GM11168 (cell line): ENCODE data around the gene SLC49A4.

ENCODE experiments used
- in situ Hi-C: fragments of 300-500 bp; cut with MboI; formaldehyde crosslinking; loops from one replicate; pipeline ENCODE4 v1.12.0; 2022; ENCODE audit warnings: low sequenced_read_pairs; ENCODE audit not compliant: unreplicated experiment

Gene SLC49A4

DNA sequence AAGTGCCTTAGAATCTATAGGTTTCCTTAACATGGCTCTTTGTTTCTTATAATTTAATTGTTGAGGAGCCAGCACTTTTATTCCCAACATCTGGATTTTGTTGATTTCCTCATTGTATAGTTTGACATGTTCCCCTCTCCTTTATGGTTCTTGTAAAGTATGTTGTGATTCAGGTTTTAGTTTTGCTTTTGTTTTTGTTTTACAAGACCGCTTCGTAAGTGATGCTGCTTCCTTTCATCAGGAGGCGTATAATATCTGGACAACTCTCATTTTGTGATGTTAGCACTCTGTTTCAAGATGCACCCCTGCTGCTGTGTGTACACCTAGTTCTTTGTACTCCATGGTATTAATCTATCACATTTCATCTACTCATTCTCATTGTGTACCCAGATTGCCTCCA is 48.7 kb downstream of the SLC49A4 start:
- in situ Hi-C loops = no loop called here

DNA sequence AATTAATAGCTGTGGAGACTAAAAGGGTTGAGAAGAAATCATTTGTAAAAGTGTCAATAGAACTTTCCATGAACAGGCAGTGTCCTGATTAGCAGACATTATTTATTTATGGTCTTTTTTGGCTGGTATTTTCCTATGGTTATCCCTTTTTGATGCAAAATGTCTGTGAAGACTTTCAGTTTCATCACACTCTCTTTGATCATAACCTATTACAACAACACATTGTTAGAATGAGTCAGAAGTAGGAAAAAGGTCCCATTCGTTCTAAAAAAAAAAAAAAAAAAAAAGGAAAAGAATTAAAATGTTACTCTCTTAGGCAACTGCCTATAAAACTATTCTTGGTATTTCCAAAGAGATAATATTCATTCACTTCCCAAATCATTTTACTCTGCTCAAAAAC is 62.1 kb downstream of the SLC49A4 start:
- in situ Hi-C loops = no loop called here

DNA sequence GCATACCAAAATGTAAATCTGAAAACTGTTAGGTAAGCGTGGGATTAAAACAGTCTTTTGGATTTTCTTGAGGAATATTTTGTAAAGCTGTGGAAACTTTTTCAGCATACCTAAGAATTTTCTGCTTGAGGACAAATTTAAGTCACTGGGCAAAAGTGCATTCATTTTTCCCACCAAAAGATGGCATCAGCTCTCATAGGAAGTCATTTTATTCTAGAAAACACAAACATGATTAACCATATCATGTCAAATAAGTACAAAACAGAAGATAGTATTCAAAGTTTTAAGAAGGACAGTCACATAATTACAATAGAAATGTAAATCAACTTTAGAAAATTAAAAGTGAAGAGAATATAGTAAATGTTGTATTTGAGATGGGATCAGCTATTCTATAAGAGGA is 63.5 kb downstream of the SLC49A4 start:
- in situ Hi-C loops = no loop called here

DNA sequence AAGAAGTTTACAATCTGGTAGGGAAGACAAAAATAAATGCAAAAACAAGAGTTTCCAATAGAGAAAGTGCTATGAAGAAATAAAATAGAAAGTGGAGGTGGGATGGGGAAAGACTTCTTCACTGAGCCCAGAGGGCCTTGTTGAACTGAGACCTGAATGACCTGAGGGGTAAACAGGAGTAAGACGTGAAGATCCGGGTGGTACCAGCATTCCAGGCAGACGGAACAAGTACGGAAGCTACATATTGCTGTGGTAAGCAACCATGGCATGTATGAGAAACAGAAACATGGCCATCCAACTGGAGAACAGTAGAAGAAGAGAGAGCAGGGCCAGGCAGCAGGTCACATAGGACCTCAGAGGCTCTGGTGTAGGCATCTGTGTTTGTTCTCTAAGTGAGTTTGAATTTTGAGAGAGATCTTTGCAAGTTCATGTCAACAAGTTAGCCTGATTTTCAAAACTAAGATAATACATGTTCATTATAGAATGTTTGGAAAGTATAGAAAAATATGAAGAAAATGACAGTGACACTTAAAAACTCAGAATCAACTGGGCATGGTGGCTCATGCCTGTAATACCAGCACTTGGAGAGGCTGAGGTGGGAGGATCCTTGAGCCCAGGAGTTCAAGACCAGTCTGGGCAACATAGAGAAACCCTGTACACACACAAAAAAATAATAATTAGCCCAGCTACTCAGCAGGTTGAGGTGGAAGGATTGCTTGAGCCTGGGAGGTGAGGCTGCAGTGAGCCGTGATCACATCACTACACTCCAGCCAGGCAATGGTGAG is 64.3 kb downstream of the SLC49A4 start:
- in situ Hi-C loops = no loop called here

DNA sequence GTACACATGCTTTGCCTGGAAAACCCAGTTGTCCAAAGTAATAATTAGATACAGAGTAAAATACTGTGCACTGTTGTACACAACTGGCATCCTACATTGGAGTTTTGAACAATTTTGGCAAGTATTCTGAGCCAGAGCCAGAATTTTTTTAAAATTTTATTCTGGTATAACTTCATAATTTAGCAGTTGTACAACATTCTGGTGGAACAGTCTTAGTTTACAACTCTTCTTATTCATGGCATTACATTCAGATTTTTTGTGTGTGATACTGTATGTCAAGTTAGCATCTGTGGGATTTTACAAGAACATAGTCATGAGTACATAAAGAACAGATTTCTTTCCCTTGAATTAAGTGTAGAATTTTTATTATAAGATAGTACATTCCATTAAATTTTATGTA is 67.5 kb downstream of the SLC49A4 start:
- in situ Hi-C loops = no loop called here

DNA sequence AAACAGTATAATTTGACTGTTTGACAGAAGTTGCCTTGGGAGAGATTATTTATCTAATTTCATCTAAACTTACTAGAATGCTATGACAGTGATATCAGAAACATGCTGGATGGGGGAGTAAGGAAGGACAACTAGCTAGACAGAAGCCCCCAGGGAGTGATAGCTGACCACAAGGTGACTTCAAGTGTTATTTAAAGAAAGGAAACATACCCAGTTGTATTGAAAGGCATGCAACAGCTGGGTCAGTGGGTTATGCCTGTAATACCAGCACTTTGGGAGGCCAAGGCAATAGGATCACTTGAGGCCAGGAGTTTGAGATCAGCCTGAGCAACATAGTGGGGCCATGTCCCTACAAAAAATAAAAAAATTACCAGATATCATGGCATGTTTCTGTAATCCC is 69.6 kb downstream of the SLC49A4 start:
- in situ Hi-C loops = no loop called here

DNA sequence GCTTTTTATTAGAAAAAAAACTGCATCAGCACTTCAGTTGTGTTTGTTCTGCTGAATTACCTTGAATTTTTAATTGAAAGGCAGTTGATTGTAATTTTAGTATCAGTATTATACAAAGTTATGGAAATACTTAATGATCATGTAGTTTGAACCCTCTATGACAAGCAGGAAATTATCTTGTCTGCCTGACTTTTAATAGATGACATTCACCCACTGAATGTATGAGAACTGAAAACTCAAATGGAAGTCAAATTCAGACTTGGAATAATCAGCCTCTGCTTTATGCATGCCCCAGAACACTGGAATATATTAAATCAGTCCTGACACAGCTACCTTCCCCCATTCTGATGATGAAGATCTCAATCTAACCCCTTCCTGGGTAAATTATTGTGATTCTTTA is 73.5 kb downstream of the SLC49A4 start:
- in situ Hi-C loops = no loop called here

DNA sequence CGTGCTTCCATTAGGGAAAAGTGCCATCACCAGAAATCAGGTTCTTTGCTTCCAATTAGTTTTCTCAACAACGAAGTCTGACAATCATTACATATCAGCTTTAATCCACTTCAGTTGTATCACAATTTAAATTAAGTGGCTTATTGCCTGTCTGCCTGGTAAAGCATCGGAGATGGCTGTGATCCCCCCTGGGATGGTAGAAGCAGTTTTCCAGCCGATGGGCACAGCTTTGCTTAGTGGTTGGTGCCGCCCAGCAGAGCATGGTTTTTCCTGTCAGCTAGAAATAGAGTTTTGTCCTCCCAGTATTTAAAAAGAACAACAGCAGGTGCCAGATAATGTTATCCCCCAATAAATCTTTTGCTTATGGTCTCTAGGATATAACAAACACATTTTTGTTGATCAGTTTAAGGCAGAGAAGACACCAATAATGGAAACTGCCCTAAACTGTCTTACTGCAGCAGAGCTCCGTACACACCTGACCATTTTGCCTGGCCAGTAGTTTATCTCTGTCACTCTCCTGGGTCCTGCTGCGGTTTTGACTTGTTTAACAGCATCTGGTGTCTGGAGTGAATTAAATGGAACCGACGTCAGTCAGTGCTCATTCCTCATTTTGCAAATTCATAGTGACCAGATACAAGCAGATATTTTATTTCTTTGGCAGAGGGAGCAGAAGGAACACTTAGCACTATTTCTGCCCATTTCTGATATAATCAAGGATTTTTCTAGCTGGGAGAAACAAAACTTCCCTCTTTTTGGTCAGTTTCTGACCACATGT is 79.1 kb downstream of the SLC49A4 start:
- in situ Hi-C loops = no loop called here

DNA sequence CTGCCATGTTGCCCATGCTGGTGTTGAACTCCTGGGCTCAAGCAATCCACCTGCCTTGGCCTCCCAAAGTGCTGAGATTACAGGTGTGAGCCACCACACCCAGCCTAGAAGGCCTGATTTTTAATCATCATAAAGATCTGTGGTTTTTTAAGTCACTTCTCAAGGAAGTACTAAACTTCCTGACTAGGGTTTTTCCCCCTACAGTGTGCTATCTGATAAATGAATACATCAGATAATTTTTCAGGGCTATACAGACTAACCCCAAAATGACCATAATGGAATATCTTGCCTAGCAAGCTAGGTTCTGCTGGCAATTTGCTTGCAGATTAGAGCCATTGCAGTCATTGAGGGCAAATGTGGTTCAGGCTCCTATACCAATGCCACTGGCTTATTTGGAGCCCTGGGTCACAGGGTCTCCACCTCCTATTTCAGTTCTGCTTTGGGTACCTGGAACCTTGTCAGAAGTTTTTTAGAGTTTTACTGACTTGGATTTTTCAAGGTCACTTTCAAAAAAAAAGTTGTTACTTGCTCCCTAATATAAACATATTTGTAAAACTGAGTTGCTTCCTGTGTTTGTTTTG is 80.8 kb downstream of the SLC49A4 start:
- in situ Hi-C loops = no loop called here

DNA sequence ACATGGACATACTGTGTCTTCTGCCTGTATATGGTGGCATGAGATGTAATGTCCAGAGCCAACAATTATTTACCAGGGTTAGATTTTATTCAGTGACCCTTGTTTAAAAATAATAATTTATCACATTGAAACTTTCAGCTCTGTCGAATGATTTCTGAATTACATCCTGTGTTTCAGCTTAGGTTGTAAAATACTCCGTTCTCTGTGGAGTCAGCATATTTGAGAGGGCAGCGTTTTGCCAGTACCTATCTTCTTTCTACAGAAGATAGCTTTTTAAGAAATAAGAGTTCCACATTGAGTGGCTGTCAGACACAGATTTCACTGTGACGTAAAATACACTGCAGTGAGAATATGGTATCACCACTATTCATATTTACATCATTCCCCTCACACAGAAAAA is 85.3 kb downstream of the SLC49A4 start:
- in situ Hi-C loops = no loop called here

DNA sequence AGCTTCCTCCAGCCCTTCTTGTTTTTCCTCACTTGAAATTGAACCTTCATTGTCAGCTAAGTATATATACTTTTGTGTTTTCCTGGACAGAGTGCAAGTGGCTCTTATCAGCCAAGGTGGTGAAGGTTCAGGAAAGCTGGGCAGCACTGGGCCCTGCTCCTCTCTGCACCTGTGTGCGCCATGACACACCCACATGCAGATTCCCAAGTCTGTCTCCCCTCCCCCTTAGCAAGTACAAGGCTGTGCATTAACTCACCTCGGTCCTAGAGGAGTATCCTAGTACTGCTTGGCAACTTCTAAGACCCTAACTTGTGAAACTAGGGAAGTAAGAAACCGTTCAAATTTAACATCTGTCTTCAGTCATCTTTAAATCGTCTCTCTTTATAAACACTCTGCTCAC is 85.8 kb downstream of the SLC49A4 start:
- in situ Hi-C loops = no loop called here

DNA sequence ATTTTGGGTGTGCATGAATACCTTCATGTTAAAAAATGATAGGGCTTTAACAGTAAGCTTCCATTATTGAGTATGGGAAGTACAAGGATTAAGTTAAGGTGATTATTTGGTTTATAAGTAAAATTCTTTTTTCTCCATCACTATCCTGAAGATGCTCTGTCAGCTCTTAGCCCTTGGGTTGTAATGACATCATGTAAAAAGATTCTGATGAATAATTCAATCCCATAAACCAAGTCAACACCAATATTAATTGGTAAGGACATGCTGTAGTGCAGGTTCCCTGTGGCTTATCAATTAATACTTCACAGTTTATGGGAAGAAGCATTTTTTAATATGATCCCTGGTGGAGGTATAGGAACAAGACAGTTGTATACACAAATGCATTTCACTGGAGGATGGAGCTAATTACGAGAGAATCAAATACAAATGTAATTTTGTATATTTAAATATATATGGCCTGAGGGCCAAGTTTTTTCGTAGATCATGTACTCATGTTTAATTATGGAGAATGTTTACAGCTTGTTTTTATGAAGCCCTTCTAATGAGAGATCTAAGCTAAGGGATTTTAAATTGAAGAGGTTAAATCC is 87.6 kb downstream of the SLC49A4 start:
- in situ Hi-C loops = no loop called here

DNA sequence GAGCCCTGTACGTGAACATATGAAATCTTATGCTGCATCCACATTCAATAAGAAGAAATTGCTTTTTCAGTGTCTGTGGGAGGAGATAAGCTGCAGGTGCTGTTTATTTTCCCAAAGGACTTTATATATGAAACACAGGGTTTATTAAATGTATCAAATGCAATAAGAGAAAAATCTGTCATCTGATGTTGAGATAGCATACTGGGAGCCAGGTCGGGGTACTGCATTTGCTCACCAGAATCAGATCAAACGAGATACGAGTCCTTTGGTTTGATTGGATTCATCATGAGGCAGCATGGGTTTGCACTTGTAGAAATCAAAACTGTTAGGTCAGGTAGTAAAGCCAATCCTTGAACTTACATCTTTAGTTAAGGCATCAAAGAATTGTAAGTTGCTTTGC is 91.4 kb downstream of the SLC49A4 start:
- in situ Hi-C loops = no loop called here

DNA sequence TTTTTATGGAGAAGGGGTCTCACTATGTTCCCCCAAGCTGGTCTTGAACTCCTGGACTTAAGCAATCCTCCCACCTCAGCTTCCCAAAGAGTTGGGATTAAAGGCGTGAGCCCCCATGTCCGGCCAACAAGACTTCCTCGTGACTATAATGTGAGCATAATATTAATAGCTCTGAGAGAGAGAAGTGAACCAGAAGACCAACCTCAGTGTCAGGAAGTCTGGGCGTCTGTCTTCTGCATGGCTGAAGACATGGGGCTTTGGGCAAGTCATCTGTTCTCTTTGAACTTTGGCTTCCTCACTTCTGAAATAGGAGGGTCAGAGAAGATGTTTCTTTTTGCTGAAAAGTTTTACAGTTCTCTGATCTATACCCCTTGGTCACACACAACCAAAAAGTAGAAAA is 92.1 kb downstream of the SLC49A4 start:
- in situ Hi-C loops = no loop called here

DNA sequence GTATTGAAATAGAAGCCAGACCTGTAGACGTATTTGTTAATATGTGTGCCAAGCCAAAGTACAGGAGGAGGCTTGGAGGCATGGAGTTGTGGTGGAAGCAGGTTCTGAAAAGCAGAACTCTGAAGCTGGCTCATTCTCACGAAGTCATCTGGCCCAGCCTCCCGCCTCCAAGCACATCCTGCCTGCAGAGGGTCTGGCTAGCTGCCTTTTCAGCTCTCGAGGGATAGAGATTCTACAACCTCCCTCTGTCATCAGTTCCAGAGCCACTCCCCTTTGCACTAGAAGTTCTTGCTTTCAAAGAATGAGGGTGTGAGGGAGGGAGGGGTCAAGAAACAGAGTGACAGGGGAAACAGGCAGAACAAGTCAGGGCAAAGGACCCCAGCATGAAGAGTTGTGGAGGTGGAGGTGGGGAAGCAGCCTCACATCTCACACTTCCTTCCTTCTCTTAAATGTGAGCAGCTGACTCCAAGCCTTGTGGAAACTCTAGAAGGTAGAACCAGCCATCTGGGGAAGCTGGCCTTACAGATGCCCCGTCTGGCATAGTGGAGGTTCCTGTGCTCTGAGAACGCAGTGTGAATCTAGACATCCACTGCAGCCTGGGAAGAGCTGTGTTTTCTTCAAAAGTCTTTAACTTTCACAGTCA is 95.3 kb downstream of the SLC49A4 start:
- in situ Hi-C loops = no loop called here

DNA sequence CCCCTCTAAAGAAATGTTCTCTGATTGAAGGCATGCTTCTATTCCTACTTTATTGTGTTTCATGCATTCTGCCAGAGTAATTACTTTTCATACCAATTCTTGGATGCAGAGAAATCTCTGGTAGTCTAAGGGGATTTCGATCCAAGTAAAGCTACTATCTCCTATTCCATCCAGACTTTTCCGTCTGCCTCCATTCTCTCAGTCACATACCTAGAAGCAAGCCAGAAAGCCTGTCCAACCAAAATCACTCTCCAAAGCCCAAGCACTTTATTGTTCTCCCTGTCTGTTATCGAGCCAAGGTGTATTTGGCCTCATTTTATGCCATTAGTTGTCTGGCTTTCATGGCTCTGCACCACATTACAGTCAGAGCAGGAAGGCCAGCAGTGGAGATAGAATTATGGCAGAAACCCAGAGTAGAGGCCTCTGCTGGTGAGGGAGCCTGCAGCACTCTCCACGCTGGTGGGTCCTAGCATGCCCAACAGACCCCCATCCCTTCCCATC is 95.9 kb downstream of the SLC49A4 start:
- in situ Hi-C loops = no loop called here

DNA sequence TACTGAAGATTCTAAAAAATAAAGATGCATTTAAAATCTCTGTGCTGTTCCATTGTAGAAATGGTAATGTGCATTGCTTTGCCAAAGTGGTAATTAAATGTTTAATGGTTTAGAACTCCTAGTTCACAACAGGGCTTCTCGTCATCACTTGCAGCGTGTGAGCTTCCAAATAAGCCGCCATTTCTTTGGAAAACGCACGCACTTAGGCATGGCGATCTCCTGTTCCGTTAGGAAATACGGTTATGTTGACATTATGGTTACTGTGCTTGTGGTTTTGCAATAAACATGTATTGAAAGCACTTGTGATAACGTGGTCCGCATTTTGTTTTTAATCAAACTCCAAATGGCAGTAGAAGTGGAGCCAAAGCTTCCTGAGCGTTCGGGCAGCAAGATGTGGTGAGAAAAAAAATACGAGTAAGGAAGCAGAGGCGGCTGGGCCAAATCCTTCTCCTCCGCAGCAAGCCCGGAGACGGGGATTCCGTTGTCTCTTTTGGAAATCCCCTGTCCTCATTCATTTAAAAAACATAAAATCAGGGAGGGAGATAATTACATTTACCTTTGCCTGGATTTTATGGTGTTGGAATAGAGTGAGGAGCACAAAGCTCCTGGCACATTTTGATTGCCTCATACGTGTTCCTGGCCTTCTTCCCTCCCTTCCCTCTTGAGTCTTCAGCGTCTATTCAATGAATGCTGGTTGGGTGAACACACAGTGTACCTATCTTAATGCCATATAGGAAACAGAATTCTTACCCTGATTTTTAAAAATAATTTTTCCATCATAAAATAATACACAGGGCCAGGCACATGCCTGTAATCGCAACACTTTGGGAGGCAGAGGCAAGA is 97.5 kb downstream of the SLC49A4 start:
- in situ Hi-C loops = no loop called here

DNA sequence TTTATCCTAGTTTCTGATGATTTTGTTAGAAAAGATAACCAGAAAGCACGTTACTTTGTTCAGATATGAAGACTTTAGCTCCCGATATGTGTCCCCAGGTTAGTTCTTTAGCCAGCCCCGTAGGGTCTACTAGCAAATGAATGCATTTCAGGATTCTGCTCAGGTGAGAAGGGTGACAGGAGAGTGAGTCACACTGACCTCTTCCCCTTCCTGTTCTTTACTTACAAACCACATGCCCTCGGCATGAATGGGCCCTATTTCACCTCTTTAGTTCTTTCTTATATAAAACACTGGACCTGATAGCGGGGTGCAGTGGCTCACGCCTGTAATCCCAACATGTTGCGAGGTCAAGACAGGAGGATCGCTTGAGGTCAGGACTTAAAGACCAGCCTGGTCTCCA is 98.4 kb downstream of the SLC49A4 start:
- in situ Hi-C loops = no loop called here
